HG02610 (cell line): ENCODE results near the gene GNL1.
"Not testable (repeated sequence)": the region's sequence is repeated elsewhere in the genome, so short reads cannot be mapped to it uniquely, and the experiment has no call there.

Experiments
- ATAC-seq: cut with Tn5 transposase; IDR thresholded peaks from one replicate; pipeline ENCODE4 v1.9.1; 2021; ENCODE audit warnings: mild to moderate bottlenecking, moderate library complexity; ENCODE audit not compliant: unreplicated experiment

Gene GNL1

DNA sequence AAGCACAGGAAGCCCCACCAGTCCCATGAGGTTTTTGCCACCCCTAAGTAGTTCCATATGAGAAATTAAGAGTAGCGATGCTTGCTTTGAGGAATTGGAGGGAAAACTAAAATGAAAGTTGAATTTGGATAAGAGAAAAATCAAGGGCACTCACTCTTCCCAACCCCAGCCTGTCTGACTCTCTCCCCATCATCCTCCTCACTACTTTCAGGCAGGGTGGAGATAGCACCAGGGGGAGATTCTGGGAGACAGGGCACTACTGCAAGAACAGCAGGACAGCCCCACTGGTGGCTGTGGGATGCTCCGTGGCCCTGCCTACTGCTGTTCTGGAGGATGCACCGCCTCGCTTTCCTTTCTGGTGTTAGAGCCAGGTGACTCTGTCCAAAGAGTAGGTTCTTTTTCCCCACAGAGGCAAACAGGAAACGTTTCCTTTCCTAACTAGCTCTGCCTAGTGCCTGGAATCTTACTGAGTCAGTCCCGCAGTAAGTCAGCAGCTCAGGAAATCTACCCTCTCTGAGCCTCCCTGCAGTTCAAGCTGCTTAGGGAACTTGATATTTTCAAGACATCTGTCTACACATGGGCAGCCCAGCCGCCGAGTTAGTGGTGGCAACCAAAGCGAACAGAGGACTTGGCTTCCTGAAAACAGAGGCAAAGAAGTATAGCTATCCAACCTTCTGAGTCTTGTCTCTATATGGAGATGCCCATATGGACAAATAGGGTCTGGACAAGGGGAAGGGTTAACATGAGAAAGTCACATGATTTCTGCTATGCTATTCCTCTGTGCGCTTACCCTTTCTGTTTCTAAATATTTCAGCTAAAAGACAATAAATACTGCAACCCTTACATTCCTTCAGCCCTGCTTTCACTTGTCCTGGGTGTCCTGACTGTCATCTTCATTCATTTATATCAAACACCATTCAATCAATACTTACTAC lies 55.6 kb downstream of the GNL1 start:
- no peak for ATAC-seq

DNA sequence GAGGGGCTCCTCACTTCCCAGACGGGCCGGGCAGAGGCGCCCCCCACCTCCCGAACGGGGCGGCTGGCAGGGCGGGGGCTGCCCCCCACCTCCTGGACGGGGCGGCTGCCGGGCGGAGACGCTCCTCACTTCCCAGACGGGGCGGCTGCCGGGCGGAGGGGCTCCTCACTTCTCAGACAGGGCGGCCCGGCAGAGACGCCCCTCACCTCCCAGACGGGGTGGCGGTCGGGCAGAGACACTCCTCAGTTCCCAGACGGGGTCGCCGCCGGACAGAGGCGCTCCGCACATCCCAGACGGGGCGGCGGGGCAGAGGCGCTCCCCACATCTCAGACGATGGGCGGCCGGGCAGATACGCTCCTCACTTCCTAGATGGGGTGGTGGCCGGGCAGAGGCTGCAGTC lies 57.6 kb downstream of the GNL1 start:
- not testable (repeated sequence) for ATAC-seq

DNA sequence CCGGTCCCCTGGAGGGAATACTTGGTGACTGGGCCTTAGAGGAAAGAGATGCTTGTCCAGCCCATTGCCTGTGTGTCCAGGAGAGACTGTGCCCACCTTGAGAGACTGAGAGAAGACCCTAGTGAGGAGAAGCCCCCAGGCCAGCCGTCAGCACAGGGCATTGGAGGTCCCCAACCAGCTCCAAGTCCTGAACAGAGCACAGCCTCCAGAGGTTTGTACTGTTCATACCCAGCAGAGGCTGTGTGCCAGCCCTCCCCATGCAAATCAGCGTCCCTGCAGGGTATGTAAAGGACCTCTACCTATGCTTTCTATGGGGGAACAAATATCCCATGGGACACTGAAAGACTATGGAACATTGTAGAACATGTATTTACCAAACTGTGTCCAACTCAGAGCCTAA lies 58.6 kb downstream of the GNL1 start:
- no peak for ATAC-seq

DNA sequence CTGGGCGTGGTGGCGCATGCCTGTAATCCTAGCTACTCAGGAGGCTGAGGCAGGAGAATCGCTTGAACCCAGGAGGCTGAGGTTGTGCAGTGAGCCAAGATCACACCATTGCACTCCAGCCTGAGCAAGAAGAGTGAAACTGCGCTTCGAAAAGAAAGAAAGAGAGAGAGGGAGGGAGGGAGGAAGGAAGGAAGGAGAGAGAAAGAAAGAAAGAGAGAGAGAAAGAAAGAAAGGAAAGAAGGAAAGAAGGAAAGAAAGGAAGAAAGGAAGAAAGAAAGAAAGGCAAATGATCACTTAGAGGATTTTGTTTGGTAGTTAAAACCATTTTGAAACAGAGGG lies 59.1 kb downstream of the GNL1 start:
- ATAC-seq, result not testable (repeated sequence)

DNA sequence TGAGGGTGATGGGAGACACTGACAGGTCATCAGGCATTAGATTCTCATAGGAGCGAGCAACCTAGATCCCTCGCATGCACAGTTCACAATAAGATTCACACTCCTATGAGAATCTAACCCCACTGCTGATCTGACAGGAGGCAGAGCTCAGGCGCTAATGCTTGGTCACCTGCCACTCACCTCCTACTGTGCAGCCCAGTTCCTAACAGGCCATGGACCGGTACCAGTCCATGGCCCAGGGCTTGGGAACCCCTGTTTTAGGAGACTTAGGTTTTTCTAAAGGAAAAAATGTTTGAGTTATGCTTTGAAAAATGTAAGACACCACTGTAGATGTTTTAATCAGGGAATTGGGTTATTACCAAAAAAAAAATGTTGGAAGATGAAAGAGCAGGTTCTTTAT lies 60.3 kb downstream of the GNL1 start:
- ATAC-seq, result no peak

DNA sequence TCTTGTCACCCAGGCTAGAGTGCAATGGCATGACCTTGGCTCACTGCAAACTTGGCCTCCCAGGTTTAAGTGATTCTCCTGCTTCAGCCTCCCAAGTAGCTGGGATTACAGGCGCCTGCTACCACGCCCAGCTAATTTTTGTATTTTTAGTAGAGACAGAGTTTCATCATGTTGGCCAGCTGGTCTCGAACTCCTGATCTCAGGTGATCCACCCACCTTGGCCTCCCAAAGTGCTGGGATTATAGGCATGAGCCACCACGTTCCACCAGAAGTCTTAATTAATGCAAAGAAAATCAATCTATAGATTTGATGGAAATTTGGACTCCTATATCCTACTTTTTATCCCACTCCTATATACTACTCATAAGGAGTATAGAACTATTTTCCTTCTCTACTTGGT lies 61.2 kb downstream of the GNL1 start:
- not testable (repeated sequence) for ATAC-seq

DNA sequence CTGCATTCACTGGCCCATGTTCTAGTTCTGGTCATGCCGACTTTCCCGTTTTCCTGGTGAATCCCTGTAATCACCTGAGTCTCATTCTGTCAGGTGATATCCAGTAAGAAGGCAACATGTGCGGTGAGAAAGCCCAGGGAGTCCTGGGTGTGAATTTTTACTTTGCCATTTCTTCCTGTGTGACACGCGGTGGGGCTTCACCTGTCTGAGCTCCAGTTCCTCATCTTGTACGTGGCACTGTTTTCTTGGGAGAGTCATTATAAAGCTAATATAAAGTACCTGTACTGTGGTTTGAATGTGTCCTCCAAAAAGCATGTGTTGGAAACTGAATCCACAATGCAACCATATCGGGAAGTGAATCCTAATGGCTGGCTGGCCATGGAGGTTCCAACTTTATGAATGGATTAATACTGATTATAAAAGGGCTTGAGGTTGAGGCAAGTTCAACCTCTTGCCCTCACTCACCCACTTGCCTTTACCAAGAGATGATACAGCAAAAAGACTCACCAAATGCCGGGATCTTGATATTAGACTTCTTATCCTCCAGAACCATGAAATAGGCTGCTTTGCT lies 61.9 kb downstream of the GNL1 start:
- no peak for ATAC-seq

DNA sequence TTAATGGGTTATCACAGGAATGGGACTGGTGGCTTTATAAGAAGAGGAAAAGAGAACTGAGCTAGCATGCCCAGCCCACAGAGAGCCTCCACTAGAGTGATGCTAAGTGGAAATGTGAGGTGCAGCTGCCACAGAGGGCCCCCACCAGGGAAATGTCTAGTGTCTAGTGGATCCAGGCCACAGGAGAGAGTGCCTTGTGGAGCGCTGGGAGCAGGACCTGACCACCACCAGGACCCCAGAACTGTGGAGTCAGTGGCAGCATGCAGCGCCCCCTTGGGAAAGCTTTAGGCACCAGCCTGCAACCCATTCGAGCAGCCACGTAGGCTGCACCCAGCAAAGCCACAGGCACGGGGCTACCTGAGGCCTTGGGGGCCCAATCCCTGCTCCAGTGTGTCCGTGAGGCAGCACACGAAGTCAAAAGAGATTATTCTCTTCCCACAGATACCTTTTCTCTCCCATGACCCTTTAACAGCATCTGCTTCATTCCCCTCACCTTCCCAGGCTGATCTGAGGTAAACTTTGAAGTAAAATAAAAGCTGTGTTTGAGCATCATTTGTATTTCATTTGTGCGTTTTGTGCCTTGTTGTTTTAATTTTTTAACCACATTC lies 62.5 kb downstream of the GNL1 start:
- ATAC-seq, result no peak

DNA sequence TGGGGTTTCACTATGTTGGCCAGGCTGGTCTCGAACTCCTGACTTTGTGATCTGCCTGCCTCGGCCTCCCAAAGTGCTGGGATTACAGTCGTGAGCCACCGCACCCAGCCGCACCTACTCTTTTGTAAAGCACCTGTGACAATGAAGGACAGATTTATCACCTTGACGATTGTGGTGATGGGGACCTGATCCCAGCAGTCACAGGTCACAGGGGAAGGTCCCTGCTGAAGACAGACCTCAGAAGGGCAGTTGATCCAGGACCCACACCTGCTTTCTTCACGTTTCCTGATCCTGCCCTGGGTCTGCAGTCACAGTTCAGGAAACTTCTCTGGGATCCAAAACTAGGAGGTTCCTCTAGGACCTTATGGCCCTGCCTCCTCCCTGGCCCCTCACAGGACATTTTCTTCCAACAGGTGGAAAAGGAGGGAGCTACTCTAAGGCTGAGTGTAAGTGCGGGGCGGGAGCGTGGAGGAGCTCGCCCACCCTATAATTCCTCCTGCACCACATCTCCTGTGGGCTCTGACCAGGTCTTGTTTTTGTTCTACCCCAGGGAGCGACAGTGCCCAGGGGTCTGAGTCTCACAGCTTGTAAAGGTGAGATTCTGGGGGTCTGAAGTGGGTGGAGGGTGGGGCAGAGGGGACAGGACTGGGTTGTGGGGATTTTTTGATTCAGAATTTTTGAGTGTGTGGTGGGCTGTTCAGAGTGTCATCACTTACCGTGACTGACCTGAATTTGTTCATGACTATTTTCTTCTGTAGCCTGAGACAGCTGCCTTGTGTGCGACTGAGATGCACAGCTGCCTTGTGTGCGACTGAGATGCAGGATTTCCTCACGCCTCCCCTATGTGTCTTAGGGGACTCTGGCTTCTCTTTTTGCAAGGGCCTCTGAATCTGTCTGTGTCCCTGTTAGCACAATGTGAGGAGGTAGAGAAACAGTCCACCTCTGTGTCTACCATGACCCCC lies 64.0 kb downstream of the GNL1 start:
- no peak for ATAC-seq
